Thoracic aorta (tissue), 2 donors: ENCODE results near the gene NME8. TPM values are rescaled to one million over a fixed set of nuclear protein-coding genes. Genes with fewer than 3 reads are reported as not detected.
A peak's percentile ranks its signal among the peaks of the same experiment; 100 is the strongest.

Experiments used
- ATAC-seq: fragments of 150-250 bp; one replicate; pipeline ENCODE4 v1.8.0; 2017; ENCODE audit warnings: low read depth; ENCODE audit not compliant: insufficient number of reproducible peaks, low FRiP score
- DNase-seq: peaks from one replicate; pipeline ENCODE4 v3.0.0-alpha.2; 2020; ENCODE audit warnings: low spot score
- H3K27ac ChIP-seq, 2 donors: fragments of 200-600 bp; sonication (generic); 1 replicate in 1 of 2; 2 replicates in 1 of 2; pipeline ENCODE4 v1.5.1; 2016; ENCODE audit warnings: mild to moderate bottlenecking in 2 of 2, moderate library complexity in 2 of 2
- H3K27me3 ChIP-seq: fragments of 200-600 bp; sonication (generic); replicated peaks from 2 replicates; pipeline ENCODE4 v1.6.0; 2016; ENCODE audit warnings: mild to moderate bottlenecking; ENCODE audit not compliant: insufficient read depth
- H3K36me3 ChIP-seq: fragments of 200-600 bp; sonication (generic); one replicate; pipeline ENCODE4 v1.5.1; 2016
- H3K4me1 ChIP-seq, 2 donors: fragments of 200-600 bp; sonication (generic); 1 replicate in 1 of 2; 2 replicates in 1 of 2; pipeline versions ENCODE4 v1.5.1 to v1.6.0; 2016; ENCODE audit warnings: low read depth in 2 of 2, mild to moderate bottlenecking in 1 of 2; ENCODE audit not compliant: control insufficient read depth in 1 of 2
- H3K4me3 ChIP-seq: fragments of 200-600 bp; sonication (generic); 2 replicates; pipeline ENCODE4 v1.5.1; 2016; ENCODE audit warnings: mild to moderate bottlenecking
- H3K9me3 ChIP-seq: fragments of 200-600 bp; sonication (generic); 2 replicates; pipeline ENCODE4 v1.5.1; 2016
- total RNA-seq, 2 donors: library from RNA; depleted of rRNA; stranded (reverse); fragments of >200 nt; gene quantifications; one replicate each; pipeline versions ENCODE4 v1.1.0 to v1.2.3, GENCODE V29; 2016
- TF ChIP-seq, protein P1 (sequence below): fragments of 200-600 bp; sonication (generic); IDR thresholded peaks from one replicate; pipeline ENCODE4 v1.5.1; 2019; ENCODE audit warnings: antibody characterized with exemption

NME8 gene
- total RNA-seq, 2 donors from 2014 or later, result not detected

DNA sequence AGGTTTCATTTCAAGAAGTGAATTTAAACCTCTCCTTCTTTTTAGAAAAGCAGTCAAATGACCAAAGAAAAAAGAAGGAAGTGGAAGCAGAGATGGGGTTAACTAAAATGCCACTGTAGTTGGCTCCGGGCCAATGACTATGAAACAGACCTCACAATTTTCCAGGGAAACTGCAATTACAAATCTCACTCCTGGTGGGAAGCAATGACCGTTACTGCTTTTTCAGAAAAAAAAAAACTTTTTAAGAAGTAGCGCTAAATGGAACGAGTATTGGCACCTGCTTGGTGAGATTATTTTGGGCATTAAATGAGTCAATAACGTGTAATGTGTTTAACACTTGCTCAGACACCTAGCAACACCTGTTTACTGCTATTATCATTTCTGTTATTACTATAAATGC, 67.0 kb downstream of the NME8 start:
- Histone ChIP-seq H3K4me3 (peak overlapping the region; percentile 75), H3K27me3 (no peaks in the 10 kb centered on the region), H3K36me3 (no peaks in the 10 kb centered on the region), H3K27ac (peak overlapping the region; percentile 74 to 76), H3K4me1 (peaks cover 8 to 35% of the 10 kb centered on the region in 2 donors), H3K9me3 (no peaks in the 10 kb centered on the region)
- TF ChIP-seq, protein P1, sequence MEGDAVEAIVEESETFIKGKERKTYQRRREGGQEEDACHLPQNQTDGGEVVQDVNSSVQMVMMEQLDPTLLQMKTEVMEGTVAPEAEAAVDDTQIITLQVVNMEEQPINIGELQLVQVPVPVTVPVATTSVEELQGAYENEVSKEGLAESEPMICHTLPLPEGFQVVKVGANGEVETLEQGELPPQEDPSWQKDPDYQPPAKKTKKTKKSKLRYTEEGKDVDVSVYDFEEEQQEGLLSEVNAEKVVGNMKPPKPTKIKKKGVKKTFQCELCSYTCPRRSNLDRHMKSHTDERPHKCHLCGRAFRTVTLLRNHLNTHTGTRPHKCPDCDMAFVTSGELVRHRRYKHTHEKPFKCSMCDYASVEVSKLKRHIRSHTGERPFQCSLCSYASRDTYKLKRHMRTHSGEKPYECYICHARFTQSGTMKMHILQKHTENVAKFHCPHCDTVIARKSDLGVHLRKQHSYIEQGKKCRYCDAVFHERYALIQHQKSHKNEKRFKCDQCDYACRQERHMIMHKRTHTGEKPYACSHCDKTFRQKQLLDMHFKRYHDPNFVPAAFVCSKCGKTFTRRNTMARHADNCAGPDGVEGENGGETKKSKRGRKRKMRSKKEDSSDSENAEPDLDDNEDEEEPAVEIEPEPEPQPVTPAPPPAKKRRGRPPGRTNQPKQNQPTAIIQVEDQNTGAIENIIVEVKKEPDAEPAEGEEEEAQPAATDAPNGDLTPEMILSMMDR, result no peak
- ATAC-seq (no peak), DNase-seq (no peak)

DNA sequence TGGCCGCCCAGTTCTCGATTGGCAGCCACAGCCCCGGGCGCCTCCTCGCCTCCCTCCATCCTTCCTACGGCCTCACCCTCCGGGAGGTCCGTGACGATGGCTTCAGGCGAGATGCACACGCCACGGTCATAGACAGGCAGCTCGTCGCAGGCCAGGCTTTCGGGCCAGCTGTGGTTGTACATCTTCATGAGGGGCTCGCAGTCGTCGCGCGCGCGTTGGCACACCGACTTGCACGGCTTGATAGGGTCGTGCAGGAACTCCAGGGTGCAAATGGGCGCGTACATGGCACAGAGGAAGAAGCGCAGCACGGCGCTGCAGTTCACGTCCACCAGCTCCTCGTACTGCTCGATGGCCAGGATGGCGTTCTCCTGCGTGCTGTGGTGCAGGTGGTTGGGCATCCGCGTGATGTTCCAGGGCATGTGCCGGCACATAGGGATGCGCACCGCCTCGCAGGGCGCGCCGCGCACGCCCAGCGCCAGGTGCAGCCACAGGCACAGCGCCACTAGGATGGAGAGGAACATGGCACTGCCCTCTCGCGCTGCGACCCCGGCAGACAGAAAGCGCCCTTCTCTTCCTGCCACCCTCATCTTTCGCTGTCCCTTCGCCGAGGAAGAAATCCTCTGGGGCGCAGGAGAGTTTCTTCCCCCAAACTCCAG, 67.7 kb downstream of the NME8 start:
- Histone ChIP-seq H3K4me1 (peaks cover 8 to 36% of the 10 kb centered on the region in 2 donors), H3K4me3 (peak overlapping the region; percentile 75), H3K9me3 (no peaks in the 10 kb centered on the region), H3K27me3 (no peaks in the 10 kb centered on the region), H3K27ac (peak overlapping the region; percentile 74 to 76), H3K36me3 (no peaks in the 10 kb centered on the region)
- DNase-seq (no peak), ATAC-seq (no peak)
- TF ChIP-seq, protein P1, result no peak

DNA sequence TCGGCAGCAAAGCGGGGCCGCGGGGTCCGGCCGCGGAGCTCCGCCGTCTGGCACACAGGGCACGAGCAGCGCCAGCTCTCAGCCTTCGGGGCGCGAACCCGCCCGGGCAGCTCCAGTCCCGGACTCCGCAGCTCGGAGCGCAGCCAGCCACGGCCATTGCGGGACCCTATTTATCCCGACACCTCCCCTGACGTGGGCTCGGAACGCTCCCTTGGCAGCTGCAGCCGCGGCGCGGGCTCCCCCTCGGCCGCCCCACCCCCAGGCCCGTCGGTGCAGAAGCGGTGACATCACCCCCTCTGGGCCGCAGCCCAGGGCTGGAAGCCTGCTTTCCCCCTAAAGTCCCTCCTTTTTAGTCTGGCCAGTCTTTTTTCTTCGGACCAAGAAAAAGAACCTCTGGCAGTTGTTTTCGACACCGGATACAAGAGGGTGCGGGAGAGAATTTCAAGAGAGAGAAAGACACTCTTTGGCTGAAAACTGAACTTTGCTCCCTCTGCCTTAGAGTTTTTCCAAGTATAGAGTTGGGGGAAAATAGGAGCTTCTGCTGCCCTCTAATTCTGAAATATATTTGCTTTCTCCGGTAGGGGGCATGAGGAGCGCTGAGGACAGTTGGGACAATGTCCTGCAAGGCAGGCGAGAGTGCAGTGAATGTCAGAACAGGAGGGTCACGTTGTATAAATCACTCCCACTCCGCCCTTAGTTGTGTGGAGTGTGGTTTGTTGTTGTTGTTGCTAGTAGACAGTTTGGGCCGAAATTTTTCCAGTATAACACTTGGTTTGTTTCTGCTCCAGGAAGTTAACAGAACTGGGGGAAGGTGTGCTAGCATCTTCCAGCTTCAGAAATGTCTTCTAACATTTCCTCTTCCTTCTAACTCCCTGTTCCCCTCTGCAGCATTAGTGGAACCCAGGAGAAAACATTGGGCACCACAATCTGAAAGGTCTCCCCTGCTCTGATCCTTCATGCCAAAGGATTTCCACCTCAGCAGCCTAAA, 68.6 kb downstream of the NME8 start, which contains the start of gene SFRP4:
SFRP4 (minus strand) TSS at position 145 of the 988 bp plus-strand sequence. CDS start 280 bp downstream, outside the sequence.
- Histone ChIP-seq H3K27ac (peak within 1 kb of the TSS; percentile 74 to 76), H3K9me3 (no peaks in the 10 kb centered on the region), H3K4me3 (peak within 1 kb of the TSS; percentile 75), H3K4me1 (peaks cover 8 to 41% of the 10 kb centered on the region in 2 donors), H3K36me3 (no peaks in the 10 kb centered on the region), H3K27me3 (no peaks in the 10 kb centered on the region)
- DNase-seq (no peak), ATAC-seq (peak; percentile 73)
- TF ChIP-seq, protein P1, result peak; percentile 65

DNA sequence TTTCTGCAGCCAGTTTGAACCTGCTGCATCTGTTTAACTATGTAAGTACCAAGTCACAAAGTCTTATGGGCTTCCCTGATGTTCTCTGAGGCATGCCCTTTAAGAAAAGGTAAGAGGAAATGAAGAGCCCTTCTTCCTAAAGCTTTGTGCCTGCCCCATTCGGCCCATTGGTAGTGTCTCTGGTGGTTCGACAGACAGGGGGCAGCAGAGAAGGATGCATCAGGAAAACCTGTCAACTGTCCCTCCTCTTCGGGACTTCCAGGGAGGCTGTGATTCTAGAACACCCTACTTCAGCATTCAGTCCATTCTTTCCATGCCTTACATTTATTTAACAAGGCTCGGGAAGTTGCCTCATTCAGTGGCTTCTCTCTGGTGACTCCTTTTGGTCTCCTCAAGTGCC, 70.1 kb downstream of the NME8 start:
- TF ChIP-seq, protein P1, result no peak
- Histone ChIP-seq H3K36me3 (no peaks in the 10 kb centered on the region), H3K4me1 (peaks cover 11 to 37% of the 10 kb centered on the region in 2 donors), H3K4me3 (no peak overlapping the region), H3K27me3 (no peaks in the 10 kb centered on the region), H3K9me3 (no peaks in the 10 kb centered on the region), H3K27ac (no peak overlapping the region)
- ATAC-seq, result no peak
- DNase-seq, result no peak

DNA sequence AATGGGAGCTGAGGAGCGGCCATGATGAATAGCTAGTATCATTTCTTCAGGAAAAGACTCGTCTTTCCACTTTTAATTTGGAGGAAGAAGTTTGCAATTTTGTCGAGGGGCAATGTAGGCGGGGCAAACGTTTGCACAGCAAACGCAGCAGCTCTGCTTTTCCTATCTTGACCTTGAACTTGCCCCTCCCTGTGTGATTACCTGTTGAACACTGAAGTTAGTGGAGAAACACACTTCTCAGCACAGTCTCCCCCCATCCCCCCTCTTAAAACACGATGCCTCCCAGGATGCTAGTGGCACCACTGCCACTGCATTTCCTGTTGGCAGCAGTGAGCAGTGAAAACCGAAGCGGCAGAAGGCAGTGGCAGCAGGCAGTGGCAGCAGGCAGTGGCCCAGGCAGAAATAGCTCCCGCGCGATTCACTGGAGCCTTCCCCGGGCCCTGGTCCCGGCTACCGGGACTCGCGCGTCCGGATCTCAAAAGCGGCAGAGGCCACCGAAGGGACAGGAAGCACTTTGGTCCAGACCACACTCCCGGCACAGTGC, 72.0 kb downstream of the NME8 start, which contains the start of gene EPDR1:
EPDR1 (plus strand) TSS at position 336 of the 544 bp plus-strand sequence. CDS start 300 bp downstream, outside the sequence.
- ATAC-seq (peak; percentile 41), DNase-seq (no peak)
- TF ChIP-seq, protein P1, result peak; percentile 51
- H3K4me3 ChIP-seq, result peak within 1 kb of the TSS; percentile 79
- no peaks in the 10 kb centered on the region for H3K36me3 ChIP-seq
- no peaks in the 10 kb centered on the region for H3K9me3 ChIP-seq
- H3K27ac ChIP-seq, result peak within 1 kb of the TSS; percentile 71 to 75
- H3K4me1 ChIP-seq, result peaks cover 7 to 48% of the 10 kb centered on the region in 2 donors
- H3K27me3 ChIP-seq, result no peaks in the 10 kb centered on the region
